NCI-H510A (cell line): ENCODE data around the gene ENOX2.
A peak's percentile ranks its signal among the peaks of the same experiment; 100 is the strongest.
"Not testable (repeated sequence)": the region's sequence is repeated elsewhere in the genome, so short reads cannot be mapped to it uniquely, and the experiment has no call there.

Experiments
- DNase-seq: peaks from one replicate; lab custom pipeline; 2025; lab: John Stamatoyannopoulos, UW

The ENOX2 gene, protein sequence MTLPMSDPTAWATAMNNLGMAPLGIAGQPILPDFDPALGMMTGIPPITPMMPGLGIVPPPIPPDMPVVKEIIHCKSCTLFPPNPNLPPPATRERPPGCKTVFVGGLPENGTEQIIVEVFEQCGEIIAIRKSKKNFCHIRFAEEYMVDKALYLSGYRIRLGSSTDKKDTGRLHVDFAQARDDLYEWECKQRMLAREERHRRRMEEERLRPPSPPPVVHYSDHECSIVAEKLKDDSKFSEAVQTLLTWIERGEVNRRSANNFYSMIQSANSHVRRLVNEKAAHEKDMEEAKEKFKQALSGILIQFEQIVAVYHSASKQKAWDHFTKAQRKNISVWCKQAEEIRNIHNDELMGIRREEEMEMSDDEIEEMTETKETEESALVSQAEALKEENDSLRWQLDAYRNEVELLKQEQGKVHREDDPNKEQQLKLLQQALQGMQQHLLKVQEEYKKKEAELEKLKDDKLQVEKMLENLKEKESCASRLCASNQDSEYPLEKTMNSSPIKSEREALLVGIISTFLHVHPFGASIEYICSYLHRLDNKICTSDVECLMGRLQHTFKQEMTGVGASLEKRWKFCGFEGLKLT

GRCh38 chrX:130902783-130903613, at the start of gene ENOX2:
Gene ENOX2, minus strand, starts transcription at chrX:130903209. Its CDS starts 199,993 bp downstream, at chrX:130703216.
- DNase-seq, result peak; percentile 90

DNA sequence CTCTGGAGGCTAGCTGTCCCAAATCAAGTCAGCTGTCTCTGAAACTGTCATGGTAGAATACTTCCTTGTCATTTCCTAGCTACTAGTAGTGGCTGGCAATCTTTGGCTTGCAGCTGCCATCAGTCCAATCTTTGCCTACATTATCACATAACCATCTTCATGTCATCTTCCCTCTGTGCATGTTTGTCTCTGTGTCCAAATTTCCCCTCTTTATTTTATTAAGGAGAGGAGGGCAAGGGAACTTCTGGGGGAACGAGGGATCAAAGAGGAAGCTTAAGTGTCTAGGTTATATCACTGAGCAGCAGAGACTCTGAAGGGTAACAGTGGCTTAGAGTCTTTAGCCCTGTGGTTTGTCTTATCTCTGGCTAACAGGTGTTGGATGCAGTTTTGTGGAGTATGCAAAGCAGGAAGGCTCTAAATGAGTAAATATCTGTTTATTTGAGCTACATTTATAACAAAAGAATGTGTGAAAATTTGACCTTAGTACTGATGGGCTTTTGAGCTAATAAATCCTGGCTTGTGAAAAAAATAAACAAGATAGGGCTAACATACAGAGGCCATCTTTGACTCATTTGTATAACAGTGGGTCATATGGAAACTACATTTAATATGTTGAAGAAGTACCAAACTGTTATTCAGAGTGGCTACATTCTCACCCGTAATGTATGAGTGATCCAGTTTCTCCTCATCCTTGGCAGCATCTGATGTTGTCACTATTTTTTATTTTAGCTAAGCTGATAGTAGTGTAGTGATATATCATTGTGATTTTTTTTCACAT, 49.4 kb upstream of the ENOX2 start:
- no peak for DNase-seq

GRCh38 chrX:130944230-130944629, 41.2 kb upstream of the ENOX2 start:
- no peak for DNase-seq

DNA sequence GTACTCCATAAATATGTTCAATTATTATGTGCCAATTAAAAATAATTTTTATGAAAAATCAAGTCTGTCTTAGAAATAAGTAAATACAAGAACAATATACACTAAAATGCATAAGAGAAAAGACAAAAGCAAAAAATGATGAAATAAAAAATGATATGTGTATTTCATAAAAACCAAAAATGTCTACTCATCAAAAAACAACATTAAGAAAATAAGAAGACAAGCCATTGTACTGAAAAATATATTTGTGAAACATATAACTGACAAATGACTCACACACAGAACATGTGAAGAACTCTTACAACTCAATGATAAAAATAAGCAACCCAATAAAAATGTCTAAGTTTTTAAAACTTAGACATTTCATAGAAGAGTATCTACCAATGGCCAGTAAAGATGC, 34.1 kb upstream of the ENOX2 start:
- DNase-seq, result no peak

DNA sequence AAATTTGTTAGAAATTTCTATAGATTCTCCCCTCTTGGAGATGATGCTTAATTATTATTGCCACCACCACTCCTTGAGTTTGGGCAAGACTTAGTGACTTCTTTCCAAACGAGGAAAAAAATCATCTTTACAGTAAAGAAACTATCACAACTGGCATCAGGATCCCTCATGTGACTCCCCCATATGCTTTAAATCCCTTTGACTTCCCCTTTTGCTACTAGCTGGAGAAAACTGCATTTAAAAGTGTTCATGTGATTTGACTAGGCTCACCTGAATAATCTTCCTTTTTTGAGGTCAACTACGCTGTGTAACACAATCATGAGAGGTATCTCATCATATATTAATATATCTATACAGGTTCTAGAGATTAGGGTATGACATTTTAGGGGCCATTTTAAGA, 30.3 kb upstream of the ENOX2 start:
- DNase-seq, result no peak

DNA sequence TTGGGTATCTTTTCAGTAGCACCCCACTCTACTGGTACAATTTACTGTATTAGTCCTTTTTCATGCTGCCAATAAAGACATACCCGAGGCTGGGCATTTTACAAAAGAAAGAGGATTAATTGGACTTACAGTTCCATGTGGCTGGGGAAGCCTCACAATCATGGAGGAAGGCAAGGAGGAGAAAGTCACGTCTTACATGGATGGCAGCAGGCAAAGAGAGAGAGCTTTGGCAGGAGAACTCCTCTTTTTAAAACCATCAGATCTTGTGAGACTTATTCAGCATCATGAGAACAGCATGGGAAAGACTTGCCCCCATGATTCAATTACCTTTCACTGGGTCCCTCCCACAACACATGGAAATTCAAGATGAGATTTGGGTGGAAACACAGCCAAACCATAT, 17.4 kb upstream of the ENOX2 start:
- not testable (repeated sequence) for DNase-seq

- not testable (repeated sequence) for DNase-seq
Measured at GRCh38 chrX:130919676-130920075, 16.7 kb upstream of the ENOX2 start.

DNA sequence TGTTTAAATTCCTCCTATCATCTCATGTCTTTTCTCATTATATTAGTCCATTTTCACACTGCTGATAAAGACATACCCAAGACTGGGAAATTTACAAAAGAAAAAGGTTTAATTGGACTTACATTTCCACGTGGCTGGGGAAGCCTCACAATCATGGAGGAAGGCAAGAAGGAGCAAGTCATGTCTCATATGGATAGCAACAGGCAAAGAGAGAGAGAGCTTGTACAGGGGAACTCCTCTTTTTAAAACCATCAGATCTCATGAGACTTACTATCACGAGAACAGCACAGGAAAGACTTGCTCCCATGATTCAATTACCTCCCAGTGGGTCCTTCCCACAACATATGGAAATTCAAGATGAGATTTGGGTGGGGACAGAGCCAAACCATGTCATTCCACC, 15.5 kb upstream of the ENOX2 start:
- DNase-seq, result not testable (repeated sequence)

DNA sequence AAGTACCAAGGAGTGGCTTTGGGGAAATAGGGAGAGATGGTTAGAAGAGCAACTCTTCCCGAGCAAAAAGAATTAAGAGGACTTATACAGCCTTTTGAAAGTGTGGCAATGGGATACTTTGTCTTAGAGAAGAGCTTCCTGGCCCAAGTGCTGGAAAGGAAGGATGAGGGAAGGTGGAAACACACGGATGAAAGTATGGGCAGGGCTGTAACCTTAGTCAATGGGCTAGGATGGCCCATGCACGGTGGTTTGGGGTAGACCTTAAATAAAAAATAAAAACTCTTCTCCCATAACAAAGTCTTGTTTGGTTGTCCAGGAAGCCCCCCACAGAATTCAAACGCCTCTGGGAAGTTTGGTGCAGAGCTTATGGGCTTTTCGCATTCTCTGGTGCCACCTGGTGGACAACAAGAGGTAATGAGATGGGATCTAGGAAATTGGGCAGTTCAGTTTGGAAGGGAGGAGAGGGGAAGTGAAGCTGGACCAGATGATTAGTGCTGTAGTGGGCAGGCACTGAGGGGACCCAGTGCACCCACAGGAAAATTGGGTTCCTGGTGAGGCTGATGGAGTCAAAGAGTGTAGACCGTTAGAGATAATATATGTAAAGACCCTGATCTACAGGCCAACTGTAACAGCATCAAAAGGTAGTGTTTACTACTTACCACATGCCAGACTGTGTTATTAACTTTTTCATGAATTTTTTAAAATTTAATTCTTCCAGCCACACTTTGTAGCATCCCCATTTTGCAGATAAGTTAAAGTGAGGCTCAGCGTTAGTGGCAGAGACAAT, 13.8 kb upstream of the ENOX2 start:
- DNase-seq, result no peak

DNA sequence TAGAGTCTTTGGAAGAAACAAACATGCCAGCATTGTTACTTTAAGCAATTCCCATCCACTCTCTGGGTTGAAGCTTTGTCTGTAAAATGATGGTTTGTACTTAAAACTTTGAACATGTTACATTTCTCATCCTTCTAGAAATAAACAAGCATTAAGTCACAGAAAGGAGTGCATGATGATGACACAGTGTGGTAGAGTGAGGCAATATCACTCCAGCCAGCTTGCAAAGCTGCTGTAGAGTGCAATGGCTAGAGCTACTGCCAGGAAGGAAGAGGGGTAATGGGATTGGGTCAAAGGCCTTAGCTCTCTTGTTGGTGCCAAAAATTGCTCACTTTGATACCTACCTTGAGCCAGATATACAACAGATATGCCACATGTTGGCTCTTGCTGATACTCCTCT, 12.3 kb upstream of the ENOX2 start:
- DNase-seq, result no peak

DNA sequence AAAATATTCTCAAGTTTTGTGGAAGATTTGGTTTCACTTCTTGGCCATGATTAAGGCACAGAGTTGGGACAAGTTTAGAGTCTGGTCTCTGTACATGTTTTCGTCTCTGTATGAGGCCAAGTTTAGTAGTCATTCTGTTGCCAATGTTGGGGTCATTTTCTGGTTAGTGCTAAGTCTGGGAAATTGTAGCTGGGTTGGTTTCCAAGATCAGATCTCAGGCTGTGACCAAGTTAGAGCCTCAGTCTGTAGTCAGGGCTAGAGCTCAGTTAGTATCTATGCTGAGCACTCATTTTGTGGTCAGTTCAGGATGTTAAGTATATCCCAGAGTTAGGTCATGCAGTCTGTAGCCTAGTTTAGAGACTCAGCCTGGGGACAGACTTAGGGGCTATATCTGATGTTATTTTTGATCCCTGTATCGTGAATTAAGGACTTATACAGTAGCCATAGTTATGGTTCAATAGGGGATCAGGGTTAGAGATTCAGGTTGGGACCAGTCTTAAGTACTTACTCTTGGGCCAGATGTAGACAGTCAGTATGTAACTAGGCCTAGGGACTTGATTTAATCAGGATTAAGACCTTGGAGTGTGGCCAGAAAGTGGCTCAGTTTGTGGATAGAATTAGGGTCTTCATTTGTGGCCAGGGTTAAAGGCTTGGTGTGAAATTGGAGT, 6.6 kb upstream of the ENOX2 start:
- DNase-seq, result no peak

GRCh38 chrX:130906776-130907175, 3.8 kb upstream of the ENOX2 start:
- no peak for DNase-seq

DNA sequence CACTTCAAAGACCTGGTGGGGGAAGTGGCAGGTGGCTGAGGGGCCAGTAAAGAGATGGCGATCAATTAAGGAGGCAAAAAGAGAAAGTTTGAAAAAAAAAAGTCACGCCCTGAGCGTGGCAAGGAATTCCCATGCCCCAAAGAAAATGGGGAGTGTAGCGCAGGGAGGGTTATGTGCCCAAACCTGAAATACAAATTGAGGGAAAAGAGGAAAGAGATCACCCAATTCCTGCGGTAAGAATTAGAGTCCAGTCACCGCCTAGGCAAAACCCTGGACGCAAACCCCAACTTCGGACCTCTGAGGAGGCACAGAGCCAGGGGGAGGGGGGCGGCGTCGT, 595 bp downstream of the ENOX2 start:
- no peak for DNase-seq

GRCh38 chrX:130896802-130897501, 6.1 kb downstream of the ENOX2 start:
- no peak for DNase-seq

GRCh38 chrX:130896026-130896425, 7.0 kb downstream of the ENOX2 start:
- DNase-seq, result no peak

- DNase-seq, result no peak
Measured at GRCh38 chrX:130895299-130895698, 7.7 kb downstream of the ENOX2 start.

GRCh38 chrX:130893356-130894085, 9.5 kb downstream of the ENOX2 start:
- DNase-seq, result no peak

DNA sequence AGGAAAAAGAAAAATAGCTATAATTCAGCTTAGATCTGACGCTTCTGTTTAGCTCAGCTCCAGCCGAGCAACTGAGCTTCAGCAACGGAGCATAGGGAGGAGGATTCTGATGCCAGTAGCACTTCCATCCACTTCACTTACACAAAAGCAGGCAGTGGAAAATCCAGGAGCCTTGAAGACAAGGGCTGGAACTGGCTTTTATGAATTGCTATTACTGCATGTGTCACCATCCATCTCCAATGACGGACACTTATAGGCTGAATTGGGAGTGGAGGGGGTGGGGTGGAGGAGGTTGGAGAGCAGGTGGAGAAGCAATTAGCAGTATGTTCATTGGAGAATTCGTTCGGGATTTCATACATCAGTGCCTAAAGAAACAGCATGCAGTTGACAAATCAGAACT, 15.6 kb downstream of the ENOX2 start:
- DNase-seq, result no peak

DNA sequence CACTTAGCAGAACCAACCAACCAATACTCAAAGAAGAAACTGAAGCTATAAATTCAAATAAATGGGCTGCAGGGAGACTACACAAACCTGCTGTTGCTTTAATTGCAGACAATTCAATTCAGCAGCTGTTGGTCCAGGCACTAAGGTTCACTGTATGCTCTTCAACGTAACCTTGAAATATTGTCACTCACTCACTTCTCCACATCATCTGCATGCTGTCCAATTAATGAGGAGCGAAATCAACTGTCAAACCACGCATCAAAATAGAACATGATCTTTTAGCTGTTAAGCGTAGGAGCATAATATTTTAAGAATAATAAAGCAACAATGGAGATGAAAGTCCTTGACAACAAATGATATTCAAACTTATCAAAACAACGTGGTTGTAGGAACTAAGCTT, 17.0 kb downstream of the ENOX2 start:
- DNase-seq, result no peak

GRCh38 chrX:130885508-130885907, 17.5 kb downstream of the ENOX2 start:
- no peak for DNase-seq
